IMR-90 (cell line): ENCODE data around the gene TLR1. TPM values are rescaled to one million over a fixed set of nuclear protein-coding genes. Genes with fewer than 3 reads are reported as not detected.

Experiments
- ATAC-seq: fragments of 200-7000 bp; cut with Tn5 transposase; 2 replicates; pipeline ENCODE4 v1.9.1; 2020; ENCODE audit warnings: low read depth, mild to moderate bottlenecking, moderate library complexity
- BruUV-seq: library from RNA; stranded (reverse); fragments of 400-500 nt; replicated peaks from 2 replicates; lab custom pipeline; 2021; lab: Mats Ljungman, UMichigan
- CTCF ChIA-PET: fragments of 300-600 bp; formaldehyde crosslinking; extraction: SDS; loops from one replicate; lab custom pipeline; 2021; ENCODE audit warnings: antibody characterized with exemption; lab: Yijun Ruan, JAX
- POLR2A ChIA-PET: fragments of 300-600 bp; sonication (Branson Sonifier 250); formaldehyde crosslinking; loops from one replicate; lab custom pipeline; 2022; ENCODE audit warnings: antibody characterized with exemption; ENCODE audit not compliant: unreplicated experiment; lab: Charles Lee
- DNase-seq: peaks from one replicate; pipeline ENCODE4 v3.0.0; 2013
- H2AFZ ChIP-seq: replicated peaks from 2 replicates; pipeline ENCODE3; 2013; ENCODE audit warnings: low read length, mild to moderate bottlenecking; ENCODE audit not compliant: poor library complexity
- H2AK5ac ChIP-seq: 2 replicates; pipeline ENCODE4 v1.6.1; 2013; ENCODE audit warnings: low read depth, low read length, inconsistent platforms
- H2AK9ac ChIP-seq: replicated peaks from 2 replicates; pipeline ENCODE3; 2013; ENCODE audit warnings: mild to moderate bottlenecking, low read depth, low read length, moderate library complexity; ENCODE audit not compliant: poor library complexity
- H2BK120ac ChIP-seq: 2 replicates; pipeline ENCODE4 v1.6.1; 2013; ENCODE audit warnings: low read depth, low read length, inconsistent platforms
- H2BK15ac ChIP-seq: 3 replicates; pipeline ENCODE4 v1.6.1; 2013; ENCODE audit warnings: low read depth, low read length, inconsistent platforms
- H2BK20ac ChIP-seq: 2 replicates; pipeline ENCODE4 v1.6.1; 2013; ENCODE audit warnings: low read depth, mild to moderate bottlenecking, inconsistent platforms, low read length, moderate library complexity
- H2BK5ac ChIP-seq: 2 replicates; pipeline ENCODE4 v1.6.1; 2013; ENCODE audit warnings: mild to moderate bottlenecking, low read depth, low read length, inconsistent platforms; ENCODE audit not compliant: poor library complexity, severe bottlenecking
- H3K14ac ChIP-seq: replicated peaks from 2 replicates; pipeline ENCODE4 v1.6.1; 2013; ENCODE audit warnings: low read depth, low read length, inconsistent platforms
- H3K18ac ChIP-seq: 2 replicates; pipeline ENCODE4 v1.6.1; 2013; ENCODE audit warnings: low read depth, low read length, control low read depth
- H3K23ac ChIP-seq: 2 replicates; pipeline ENCODE4 v1.6.1; 2013; ENCODE audit warnings: low read depth, low read length, inconsistent platforms
- H3K27ac ChIP-seq: 2 replicates; pipeline ENCODE4 v1.5.1; 2013; ENCODE audit warnings: mild to moderate bottlenecking, control low read depth, low read length; ENCODE audit not compliant: insufficient read depth
- H3K27me3 ChIP-seq: 2 replicates; pipeline ENCODE4 v1.6.1; 2013; ENCODE audit warnings: low read length; ENCODE audit not compliant: control insufficient read depth, insufficient read depth
- H3K36me3 ChIP-seq: 2 replicates; pipeline ENCODE4 v1.6.1; 2013; ENCODE audit warnings: low read length, mixed read lengths; ENCODE audit not compliant: control insufficient read depth, insufficient read depth
- H3K4ac ChIP-seq: 2 replicates; pipeline ENCODE4 v1.6.1; 2013; ENCODE audit warnings: low read depth, low read length, inconsistent platforms
- H3K4me1 ChIP-seq: 2 replicates; pipeline ENCODE4 v1.6.1; 2013; ENCODE audit warnings: low read length, mixed read lengths; ENCODE audit not compliant: control insufficient read depth, insufficient read depth
- H3K4me2 ChIP-seq: 2 replicates; pipeline ENCODE4 v1.6.1; 2013; ENCODE audit warnings: low read depth, mild to moderate bottlenecking, control low read depth, low read length, moderate library complexity
- H3K4me3 ChIP-seq: 2 replicates; pipeline ENCODE4 v1.5.1; 2013; ENCODE audit warnings: low read depth, mild to moderate bottlenecking, control low read depth, low read length, moderate library complexity; ENCODE audit not compliant: insufficient read depth
- H3K56ac ChIP-seq: 2 replicates; pipeline ENCODE4 v1.6.1; 2013; ENCODE audit warnings: low read length, inconsistent platforms; ENCODE audit not compliant: insufficient read depth; ENCODE audit errors: extremely low read depth
- H3K79me1 ChIP-seq, 2 experiments: 2 replicates each; pipeline ENCODE4 v1.6.1; 2013; ENCODE audit warnings: low read length in 2 of 2, inconsistent platforms in 1 of 2, low read depth in 1 of 2
- H3K9ac ChIP-seq: 2 replicates; pipeline ENCODE4 v1.6.1; 2013; ENCODE audit warnings: low read depth, low read length, control low read depth
- H3K9me1 ChIP-seq: 2 replicates; pipeline ENCODE4 v1.6.1; 2013; ENCODE audit warnings: low read length, inconsistent platforms; ENCODE audit not compliant: insufficient read depth
- H3K9me3 ChIP-seq: 2 replicates; pipeline ENCODE4 v1.6.1; 2013; ENCODE audit warnings: low read length; ENCODE audit not compliant: control insufficient read depth, insufficient read depth
- H4K20me1 ChIP-seq: 2 replicates; pipeline ENCODE4 v1.6.1; 2013; ENCODE audit warnings: low read length, inconsistent platforms; ENCODE audit not compliant: insufficient read depth
- H4K5ac ChIP-seq: 2 replicates; pipeline ENCODE4 v1.6.1; 2013; ENCODE audit warnings: mild to moderate bottlenecking, low read depth, low read length, control low read depth
- H4K8ac ChIP-seq, 2 experiments: 2 replicates each; pipeline ENCODE4 v1.6.1; 2013; ENCODE audit warnings: low read depth in 2 of 2, low read length in 2 of 2, control low read depth in 1 of 2, inconsistent platforms in 1 of 2
- H4K91ac ChIP-seq: 2 replicates; pipeline ENCODE4 v1.6.1; 2013; ENCODE audit warnings: low read depth, low read length, inconsistent platforms; ENCODE audit not compliant: insufficient read depth
- CEBPB ChIP-seq: IDR thresholded peaks from 2 replicates; pipeline ENCODE4 v1.6.1; 2012; ENCODE audit warnings: low read depth, low read length, improper control_type of control experiment
- FOS ChIP-seq: fragments of 150-350 bp; IDR thresholded peaks from 2 replicates; pipeline ENCODE4 v1.6.1; 2016; ENCODE audit warnings: low read depth, low read length
- POLR2A ChIP-seq: IDR thresholded peaks from 2 replicates; pipeline ENCODE4 v1.6.1; 2012; ENCODE audit warnings: mild to moderate bottlenecking, low read depth, low read length
- RAD21 ChIP-seq: IDR thresholded peaks from 2 replicates; pipeline ENCODE4 v1.6.1; 2012; ENCODE audit warnings: low read length, improper control_type of control experiment
- RFX5 ChIP-seq: IDR thresholded peaks from 2 replicates; pipeline ENCODE4 v1.8.0; 2012; ENCODE audit warnings: low read depth, mild to moderate bottlenecking, low read length, moderate library complexity
- WGBS, 2 experiments: methylation state at CpG; one replicate each; pipeline versions ENCODE4 v1.1.5 to v1.1.7; 2013; ENCODE audit warnings: missing lambda C conversion rate in 2 of 2; ENCODE audit not compliant: insufficient read length in 1 of 2; ENCODE audit errors: extremely low coverage in 2 of 2; 5-methylcytosine and 5-hydroxymethylcytosine counted together
- dilution Hi-C: fragments of 300-500 bp; cut with HindIII; formaldehyde crosslinking; loops from one replicate; pipeline ENCODE4 v1.14.3; 2018; ENCODE audit warnings: low sequenced_read_pairs; ENCODE audit not compliant: unreplicated experiment
- in situ Hi-C: fragments of 300-500 bp; cut with MboI; formaldehyde crosslinking; loops from 3 replicates; pipeline ENCODE4 v1.14.3; 2019; ENCODE audit warnings: low sequenced_read_pairs, inconsistent platforms, mixed read lengths
- intact Hi-C: fragments of 100-400 bp; cut with micrococcal nuclease; formaldehyde crosslinking; loops from 2 replicates; pipeline ENCODE4 v1.10.0; 2022
- polyA plus RNA-seq, 3 experiments: library from polyadenylated mRNA; depleted of rRNA; stranded (reverse); fragments of >200 nt; gene quantifications; 2 replicates each; pipeline ENCODE4 v1.2.3, GENCODE V29; 2012; ENCODE audit warnings: low replicate concordance in 1 of 3
- total RNA-seq: library from RNA; depleted of rRNA; stranded (reverse); fragments of >200 nt; gene quantifications from 2 replicates; pipeline ENCODE4 v1.2.3, GENCODE V29; 2012
- TF ChIP-seq, protein P1 (sequence below): fragments of 150-350 bp; IDR thresholded peaks from 2 replicates; pipeline ENCODE4 v1.6.1; 2017; ENCODE audit warnings: mild to moderate bottlenecking, antibody characterized with exemption, low read length, low read depth
- TF ChIP-seq, protein P2 (sequence below): fragments of 150-350 bp; IDR thresholded peaks from 2 replicates; pipeline ENCODE4 v1.6.1; 2016; ENCODE audit warnings: low read depth, mild to moderate bottlenecking, low read length, moderate library complexity, borderline replicate concordance
- TF ChIP-seq, protein P3 (sequence below): conservative IDR thresholded peaks from 2 replicates; pipeline ENCODE4 v1.5.1; 2012; ENCODE audit warnings: mild to moderate bottlenecking, low read depth, low read length, improper control_type of control experiment

The TLR1 gene
- total and polyA plus RNA-seq, 2 of the 4 experiments (the other 2 are of a cell fraction), result 0.24 to 1.1 TPM

DNA sequence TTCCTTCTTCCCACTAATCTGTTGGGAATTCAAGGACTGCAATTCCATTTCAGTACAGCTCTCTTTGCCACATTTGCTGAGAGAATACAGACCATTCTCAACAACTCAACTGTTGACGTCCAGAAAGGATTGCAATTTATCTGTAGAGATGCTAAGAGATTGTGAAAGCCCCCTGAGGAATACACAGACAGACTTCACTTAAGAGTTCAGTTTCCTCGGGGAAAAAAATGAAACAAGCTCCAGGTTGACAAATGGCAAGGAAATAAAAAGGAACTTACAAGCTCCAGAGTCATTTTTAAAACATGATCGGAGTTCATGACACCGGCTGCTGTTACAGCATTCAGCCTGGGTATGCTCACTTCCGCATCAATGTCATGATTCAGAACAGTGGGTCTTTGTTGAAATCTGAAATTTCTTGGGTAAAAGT, 35.6 kb downstream of the TLR1 start:
- H4K20me1 ChIP-seq, result no peaks in the 10 kb centered on the region
- no peaks in the 10 kb centered on the region for H3K79me1 ChIP-seq
- H3K27me3 ChIP-seq, result peaks cover 9% of the 10 kb centered on the region
- H3K4me1 ChIP-seq, result no peaks in the 10 kb centered on the region
- H3K23ac ChIP-seq, result no peak overlapping the region
- no peak overlapping the region for H4K91ac ChIP-seq
- H3K4me2 ChIP-seq, result no peak overlapping the region
- WGBS, 2 experiments, result 100% methylated on average over 1 of the region's 5 CpGs; no CpG with 5 or more reads in 1 of the 2 experiments
- in situ Hi-C loops, result no loop called here
- H2AFZ ChIP-seq, result no peak overlapping the region
- H2BK120ac ChIP-seq, result no peak overlapping the region
- CTCF ChIA-PET, result interaction anchor here (1.4 kb wide), 1 partner anchor 14 kb away, joined by 5 read pairs; the partner anchor contains the start of gene TLR10
- H3K9me3 ChIP-seq, result no peaks in the 10 kb centered on the region
- H3K56ac ChIP-seq, result no peak overlapping the region
- no peak overlapping the region for H2BK5ac ChIP-seq
- H4K5ac ChIP-seq, result no peak overlapping the region
- H3K18ac ChIP-seq, result no peak overlapping the region
- no peak overlapping the region for H3K4ac ChIP-seq
- no peak overlapping the region for H4K8ac ChIP-seq
- POLR2A ChIA-PET, result no interaction called here
- H3K9me1 ChIP-seq, result no peaks in the 10 kb centered on the region
- no TSS peak for BruUV-seq
- no peak overlapping the region for H3K9ac ChIP-seq
- no peak overlapping the region for H3K27ac ChIP-seq
- DNase-seq (peak; percentile 13), ATAC-seq (peak; percentile 37)
- intact Hi-C loops, result loop anchor here (5.0 kb wide), 1 partner anchor 33 kb away; the partner anchor contains the start of gene TLR1
- no peaks in the 10 kb centered on the region for H3K36me3 ChIP-seq
- no peak overlapping the region for H2BK15ac ChIP-seq
- TF ChIP-seq, protein P1, sequence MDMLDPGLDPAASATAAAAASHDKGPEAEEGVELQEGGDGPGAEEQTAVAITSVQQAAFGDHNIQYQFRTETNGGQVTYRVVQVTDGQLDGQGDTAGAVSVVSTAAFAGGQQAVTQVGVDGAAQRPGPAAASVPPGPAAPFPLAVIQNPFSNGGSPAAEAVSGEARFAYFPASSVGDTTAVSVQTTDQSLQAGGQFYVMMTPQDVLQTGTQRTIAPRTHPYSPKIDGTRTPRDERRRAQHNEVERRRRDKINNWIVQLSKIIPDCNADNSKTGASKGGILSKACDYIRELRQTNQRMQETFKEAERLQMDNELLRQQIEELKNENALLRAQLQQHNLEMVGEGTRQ, result no peak
- TF ChIP-seq FOS (no peak), POLR2A (no peak), RFX5 (no peak), RAD21 (no peak), CEBPB (no peak)
- TF ChIP-seq, protein P2, sequence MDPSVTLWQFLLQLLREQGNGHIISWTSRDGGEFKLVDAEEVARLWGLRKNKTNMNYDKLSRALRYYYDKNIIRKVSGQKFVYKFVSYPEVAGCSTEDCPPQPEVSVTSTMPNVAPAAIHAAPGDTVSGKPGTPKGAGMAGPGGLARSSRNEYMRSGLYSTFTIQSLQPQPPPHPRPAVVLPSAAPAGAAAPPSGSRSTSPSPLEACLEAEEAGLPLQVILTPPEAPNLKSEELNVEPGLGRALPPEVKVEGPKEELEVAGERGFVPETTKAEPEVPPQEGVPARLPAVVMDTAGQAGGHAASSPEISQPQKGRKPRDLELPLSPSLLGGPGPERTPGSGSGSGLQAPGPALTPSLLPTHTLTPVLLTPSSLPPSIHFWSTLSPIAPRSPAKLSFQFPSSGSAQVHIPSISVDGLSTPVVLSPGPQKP, result no peak
- TF ChIP-seq, protein P3, sequence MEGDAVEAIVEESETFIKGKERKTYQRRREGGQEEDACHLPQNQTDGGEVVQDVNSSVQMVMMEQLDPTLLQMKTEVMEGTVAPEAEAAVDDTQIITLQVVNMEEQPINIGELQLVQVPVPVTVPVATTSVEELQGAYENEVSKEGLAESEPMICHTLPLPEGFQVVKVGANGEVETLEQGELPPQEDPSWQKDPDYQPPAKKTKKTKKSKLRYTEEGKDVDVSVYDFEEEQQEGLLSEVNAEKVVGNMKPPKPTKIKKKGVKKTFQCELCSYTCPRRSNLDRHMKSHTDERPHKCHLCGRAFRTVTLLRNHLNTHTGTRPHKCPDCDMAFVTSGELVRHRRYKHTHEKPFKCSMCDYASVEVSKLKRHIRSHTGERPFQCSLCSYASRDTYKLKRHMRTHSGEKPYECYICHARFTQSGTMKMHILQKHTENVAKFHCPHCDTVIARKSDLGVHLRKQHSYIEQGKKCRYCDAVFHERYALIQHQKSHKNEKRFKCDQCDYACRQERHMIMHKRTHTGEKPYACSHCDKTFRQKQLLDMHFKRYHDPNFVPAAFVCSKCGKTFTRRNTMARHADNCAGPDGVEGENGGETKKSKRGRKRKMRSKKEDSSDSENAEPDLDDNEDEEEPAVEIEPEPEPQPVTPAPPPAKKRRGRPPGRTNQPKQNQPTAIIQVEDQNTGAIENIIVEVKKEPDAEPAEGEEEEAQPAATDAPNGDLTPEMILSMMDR, result no peak
- H3K14ac ChIP-seq, result no peak overlapping the region
- H2AK5ac ChIP-seq, result no peak overlapping the region
- H2AK9ac ChIP-seq, result no peak overlapping the region
- no peak overlapping the region for H2BK20ac ChIP-seq
- no peak overlapping the region for H3K4me3 ChIP-seq
- dilution Hi-C loops, result no loop called here
